A673 (cell line): ENCODE measurements around the gene ATOH8. TPM values are rescaled to one million over a fixed set of nuclear protein-coding genes. Genes with fewer than 3 reads are reported as not detected.

Source experiments
- BruUV-seq: library from RNA; stranded (reverse); fragments of 400-500 nt; replicated peaks from 2 replicates; lab custom pipeline; 2021; lab: Mats Ljungman, UMichigan
- CTCF ChIA-PET: fragments of 300-600 bp; sonication (Branson Sonifier 250); formaldehyde crosslinking; loops from one replicate; lab custom pipeline; 2022; ENCODE audit warnings: antibody characterized with exemption; lab: Charles Lee
- POLR2A ChIA-PET: fragments of 300-600 bp; sonication (Branson Sonifier 250); formaldehyde crosslinking; loops from one replicate; lab custom pipeline; 2022; ENCODE audit warnings: antibody characterized with exemption; ENCODE audit not compliant: low non-redundant PET; lab: Charles Lee
- DNase-seq: peaks from one replicate; pipeline ENCODE4 v3.0.0-alpha.2; 2015; ENCODE audit warnings: low spot score
- H3K27ac ChIP-seq: fragments of 200-600 bp; sonication (generic); 2 replicates; pipeline ENCODE4 v1.5.1; 2016; ENCODE audit warnings: mixed run types, low read depth, mild to moderate bottlenecking, mixed read lengths, antibody characterized with exemption, low read length; ENCODE audit not compliant: poor library complexity, severe bottlenecking
- H3K27me3 ChIP-seq: fragments of 200-600 bp; sonication (generic); replicated peaks from 2 replicates; pipeline ENCODE4 v1.6.1; 2017; ENCODE audit warnings: mixed run types, low read depth, mild to moderate bottlenecking, mixed read lengths, antibody characterized with exemption, low read length; ENCODE audit not compliant: insufficient read depth, poor library complexity
- H3K36me3 ChIP-seq: fragments of 200-600 bp; sonication (generic); 2 replicates; pipeline ENCODE4 v1.6.1; 2016; ENCODE audit warnings: mixed run types, mild to moderate bottlenecking, mixed read lengths, antibody characterized with exemption, low read length; ENCODE audit not compliant: insufficient read depth, poor library complexity, severe bottlenecking
- H3K4me1 ChIP-seq: fragments of 200-600 bp; sonication (generic); 2 replicates; pipeline ENCODE4 v1.6.1; 2017; ENCODE audit warnings: mixed run types, mild to moderate bottlenecking, mixed read lengths, antibody characterized with exemption, low read length; ENCODE audit not compliant: insufficient read depth, poor library complexity, severe bottlenecking
- H3K4me3 ChIP-seq: fragments of 200-600 bp; sonication (generic); 2 replicates; pipeline ENCODE4 v1.5.1; 2016; ENCODE audit warnings: low read depth, mixed run types, mild to moderate bottlenecking, mixed read lengths, low read length; ENCODE audit not compliant: poor library complexity, severe bottlenecking
- H3K9me3 ChIP-seq: fragments of 200-600 bp; sonication (generic); 2 replicates; pipeline ENCODE4 v1.6.1; 2016; ENCODE audit warnings: mixed run types, low read depth, mild to moderate bottlenecking, mixed read lengths, antibody characterized with exemption, low read length; ENCODE audit not compliant: poor library complexity, severe bottlenecking
- EZH2 ChIP-seq: fragments of 200-600 bp; sonication (generic); IDR thresholded peaks from 2 replicates; pipeline ENCODE4 v1.6.1; 2017; ENCODE audit warnings: borderline replicate concordance, low read depth, mild to moderate bottlenecking, mixed read lengths, antibody characterized with exemption, low read length; ENCODE audit not compliant: poor library complexity, severe bottlenecking
- intact Hi-C: fragments of 100-400 bp; cut with micrococcal nuclease; formaldehyde crosslinking; loops from one replicate; pipeline ENCODE4 v1.10.0; 2022; ENCODE audit not compliant: unreplicated experiment
- microRNA-seq: library from miRNA; unstranded; fragments of <30 nt; microRNA quantifications from one replicate; pipeline ENCODE4 v1.2.0, GENCODE V29; 2021
- total RNA-seq: library from RNA; stranded (reverse); gene quantifications from 2 replicates; pipeline ENCODE4 v1.2.3, GENCODE V29; 2021
- TF ChIP-seq, protein P1 (sequence below): fragments of 300-800, 200-600 bp; sonication (generic); conservative IDR thresholded peaks from 2 replicates; pipeline ENCODE4 v1.5.1; 2017; ENCODE audit warnings: low read depth, mild to moderate bottlenecking, antibody characterized with exemption, low read length, moderate library complexity, mixed read lengths

The ATOH8 gene
- total RNA-seq, 1 experiment from 2014 or later = 4.6 TPM

DNA sequence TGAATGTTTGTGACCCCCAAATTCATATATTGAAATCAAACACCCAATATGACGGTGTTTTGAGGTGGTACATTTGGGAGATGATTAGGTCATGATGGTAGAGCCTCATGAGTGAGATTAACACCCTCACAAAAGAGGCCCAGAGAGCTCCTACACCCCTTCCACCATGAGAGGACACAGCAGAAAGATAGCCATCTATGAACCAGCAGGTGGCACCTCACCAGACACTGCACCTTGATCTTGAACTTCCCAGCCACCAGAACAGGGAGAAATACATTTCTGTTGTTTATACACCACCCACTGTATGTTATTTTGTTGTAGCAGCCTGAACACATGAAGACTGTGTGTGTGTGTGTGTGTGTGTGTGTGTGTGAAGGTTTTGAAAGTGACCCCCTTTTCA lies 76.9 kb downstream of the ATOH8 start:
- TF ChIP-seq, protein P1, sequence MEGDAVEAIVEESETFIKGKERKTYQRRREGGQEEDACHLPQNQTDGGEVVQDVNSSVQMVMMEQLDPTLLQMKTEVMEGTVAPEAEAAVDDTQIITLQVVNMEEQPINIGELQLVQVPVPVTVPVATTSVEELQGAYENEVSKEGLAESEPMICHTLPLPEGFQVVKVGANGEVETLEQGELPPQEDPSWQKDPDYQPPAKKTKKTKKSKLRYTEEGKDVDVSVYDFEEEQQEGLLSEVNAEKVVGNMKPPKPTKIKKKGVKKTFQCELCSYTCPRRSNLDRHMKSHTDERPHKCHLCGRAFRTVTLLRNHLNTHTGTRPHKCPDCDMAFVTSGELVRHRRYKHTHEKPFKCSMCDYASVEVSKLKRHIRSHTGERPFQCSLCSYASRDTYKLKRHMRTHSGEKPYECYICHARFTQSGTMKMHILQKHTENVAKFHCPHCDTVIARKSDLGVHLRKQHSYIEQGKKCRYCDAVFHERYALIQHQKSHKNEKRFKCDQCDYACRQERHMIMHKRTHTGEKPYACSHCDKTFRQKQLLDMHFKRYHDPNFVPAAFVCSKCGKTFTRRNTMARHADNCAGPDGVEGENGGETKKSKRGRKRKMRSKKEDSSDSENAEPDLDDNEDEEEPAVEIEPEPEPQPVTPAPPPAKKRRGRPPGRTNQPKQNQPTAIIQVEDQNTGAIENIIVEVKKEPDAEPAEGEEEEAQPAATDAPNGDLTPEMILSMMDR = 0 out of 2 replicates have a peak, but pooled peaks have one; percentile 26
- TF ChIP-seq EZH2 = no peak
- no peak for DNase-seq
- no peak overlapping the region for H3K27ac ChIP-seq
- no peak overlapping the region for H3K4me3 ChIP-seq
- no peaks in the 10 kb centered on the region for H3K9me3 ChIP-seq
- ChIA-PET POLR2A (no interaction called here), CTCF (no interaction called here)
- no TSS peak for BruUV-seq
- intact Hi-C loops = no loop called here
- H3K27me3 ChIP-seq = no peaks in the 10 kb centered on the region
- H3K4me1 ChIP-seq = peaks cover 7% of the 10 kb centered on the region
- no peaks in the 10 kb centered on the region for H3K36me3 ChIP-seq

DNA sequence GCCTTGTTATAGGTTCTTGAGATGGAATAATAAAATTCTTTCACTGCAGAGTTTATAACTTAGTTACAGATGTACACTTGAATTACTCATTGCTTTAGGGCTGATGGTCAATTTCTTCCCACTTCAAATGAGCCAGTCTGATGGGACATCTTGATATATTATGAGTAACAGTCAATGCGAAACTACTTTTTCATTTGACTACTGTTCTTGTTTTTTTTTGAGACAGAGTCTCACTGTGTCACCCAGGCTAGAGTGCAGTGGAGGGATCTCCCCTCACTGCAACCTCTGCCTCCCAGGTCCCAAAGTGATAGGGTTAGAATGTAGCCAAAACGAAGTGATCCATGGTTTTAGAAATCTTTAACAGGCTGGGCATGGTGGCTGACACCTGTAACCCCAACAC lies 77.9 kb downstream of the ATOH8 start:
- CTCF ChIA-PET = no interaction called here

DNA sequence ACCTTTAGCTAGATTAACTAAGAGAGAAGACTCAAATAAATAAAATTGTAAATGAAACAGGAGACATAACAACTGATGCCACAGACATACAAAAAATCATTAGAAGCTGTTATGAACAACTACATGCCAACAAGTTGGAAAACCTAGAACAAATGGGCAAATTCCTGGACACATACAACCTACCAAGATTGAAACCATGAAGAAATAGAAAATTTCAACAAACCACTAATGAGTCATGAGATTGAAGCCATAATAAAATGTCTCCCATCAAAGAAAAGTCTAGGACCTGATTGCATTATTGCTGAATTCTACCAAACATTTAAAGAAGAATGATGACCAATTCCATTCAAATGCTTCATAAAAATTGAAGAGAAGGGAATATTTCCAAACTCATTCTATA lies 80.7 kb downstream of the ATOH8 start:
- BruUV-seq = no TSS peak
- H3K36me3 ChIP-seq = no peaks in the 10 kb centered on the region
- CTCF ChIA-PET = no interaction called here
- POLR2A ChIA-PET = interaction anchor here (0.5 kb wide), 1 partner anchor 16 kb away, joined by 11 read pairs; no protein-coding TSS in a partner anchor
- no peak overlapping the region for H3K4me3 ChIP-seq
- intact Hi-C loops = no loop called here
- DNase-seq = no peak
- no peaks in the 10 kb centered on the region for H3K9me3 ChIP-seq
- no peaks in the 10 kb centered on the region for H3K27me3 ChIP-seq
- TF ChIP-seq, protein P1 = no peak
- no peak for TF ChIP-seq EZH2
- H3K27ac ChIP-seq = no peak overlapping the region
- H3K4me1 ChIP-seq = no peaks in the 10 kb centered on the region

More for the DNA sequence above, 77.9 kb downstream of the ATOH8 start:
- H3K36me3 ChIP-seq = no peaks in the 10 kb centered on the region
- no peaks in the 10 kb centered on the region for H3K9me3 ChIP-seq
- BruUV-seq = no TSS peak
- POLR2A ChIA-PET = no interaction called here
- H3K4me1 ChIP-seq = peaks cover 7% of the 10 kb centered on the region
- no peak for DNase-seq
- intact Hi-C loops = no loop called here
- no peak overlapping the region for H3K4me3 ChIP-seq
- no peaks in the 10 kb centered on the region for H3K27me3 ChIP-seq
- TF ChIP-seq EZH2 = no peak
- TF ChIP-seq, protein P1 = no peak
- no peak overlapping the region for H3K27ac ChIP-seq

Small RNAs within 50 kb of the gene (microRNA-seq; reads per million reads assigned to microRNA genes)
- gene MIR6071 = not detected

Other genes with a start within 250 kb of the ATOH8 start
- 355 and 408 TPM in 2 replicates for gene MAT2A, start 214.8 kb upstream of the ATOH8 start, total RNA-seq
- gene GGCX, start 192.5 kb upstream of the ATOH8 start, total RNA-seq = 60.5 and 61.8 TPM in 2 replicates
- gene VAMP8, start 176.4 kb upstream of the ATOH8 start, total RNA-seq = not detected in 2 replicates
- 2.1 and 3.8 TPM in 2 replicates for gene VAMP5, start 169.6 kb upstream of the ATOH8 start, total RNA-seq
- gene RNF181, start 158.2 kb upstream of the ATOH8 start, total RNA-seq = 78.5 and 99.1 TPM in 2 replicates
- 6.4 and 6.6 TPM in 2 replicates for gene TMEM150A, start 151.3 kb upstream of the ATOH8 start, total RNA-seq
- 46.4 and 48.6 TPM in 2 replicates for gene C2orf68, start 141.9 kb upstream of the ATOH8 start, total RNA-seq
- gene USP39, start 137.8 kb upstream of the ATOH8 start, total RNA-seq = 99.1 and 101 TPM in 2 replicates
- gene SFTPB, start 85.8 kb upstream of the ATOH8 start, total RNA-seq = not detected in 2 replicates
- gene GNLY, start 59.6 kb upstream of the ATOH8 start, total RNA-seq = not detected in 2 replicates
- 25.3 and 27.1 TPM in 2 replicates for gene ST3GAL5, start 135.0 kb downstream of the ATOH8 start, total RNA-seq